Head of caudate nucleus (tissue), 42 donors: ENCODE results near the gene MDGA2.
"Not testable (repeated sequence)": the region's sequence is repeated elsewhere in the genome, so short reads cannot be mapped to it uniquely, and the experiment has no call there.

ENCODE experiments used
- DNase-seq, 42 donors: peaks; one replicate each; pipeline versions ENCODE4 v3.0.0 to v3.0.0-alpha.2; 2020 to 2021; ENCODE audit warnings: mixed read lengths in 7 of 42
- intact Hi-C: fragments of 100-400 bp; cut with DNase I; formaldehyde crosslinking; loops from one replicate; pipeline ENCODE4 v1.15.0; 2022

The MDGA2 gene

DNA sequence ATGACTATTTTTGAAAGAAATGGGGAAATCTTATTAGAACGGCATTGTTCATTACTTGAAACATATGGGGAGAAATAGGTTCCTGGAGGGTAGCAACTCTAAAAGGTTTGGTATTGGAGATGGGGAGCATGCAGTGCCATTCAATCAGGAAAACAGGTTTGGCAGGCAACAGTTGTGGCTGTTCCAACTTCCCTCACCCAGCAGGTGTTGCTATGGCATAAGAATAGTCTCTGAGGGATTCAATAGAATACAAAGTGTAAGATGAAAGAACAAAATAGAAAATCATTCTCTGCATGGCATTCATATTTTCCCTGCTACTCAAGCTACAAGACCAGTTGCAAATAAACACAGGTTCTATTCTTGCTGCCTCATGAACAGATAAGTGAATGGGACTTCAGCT lies 630.6 kb downstream of the MDGA2 start:
- DNase-seq: peak in 10 of 42 donors; percentile 5 to 42 (median 14)
- intact Hi-C loops: no loop called here

- intact Hi-C loops: no loop called here
- DNase-seq: peak in 2 of 42 donors; percentile 1 to 47
These were observed 634.9 kb downstream of the MDGA2 start for GRCh38 chr14:47040550-47040949.

- DNase-seq: no peak
- intact Hi-C loops: no loop called here
These were observed 636.1 kb downstream of the MDGA2 start for GRCh38 chr14:47039336-47039735.

DNA sequence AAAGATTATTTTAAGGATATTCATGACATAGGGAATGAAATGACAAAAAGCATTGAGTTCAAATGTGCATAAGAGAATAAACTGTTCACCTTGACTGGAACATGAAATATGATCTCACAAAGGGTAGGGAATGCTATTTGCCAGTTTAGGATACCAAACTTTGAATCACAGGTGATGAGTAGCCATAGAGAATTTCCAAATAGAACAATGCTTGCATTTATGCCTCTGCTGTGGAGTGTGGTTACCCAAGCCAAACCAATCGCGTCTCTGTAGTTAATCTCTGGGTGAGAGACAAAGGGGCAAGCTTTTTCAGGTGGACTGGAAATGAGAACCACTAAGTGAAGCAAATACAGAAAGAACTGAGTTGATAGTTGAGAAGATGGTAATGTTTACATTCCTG lies 652.7 kb downstream of the MDGA2 start:
- DNase-seq: no peak
- intact Hi-C loops: no loop called here

DNA sequence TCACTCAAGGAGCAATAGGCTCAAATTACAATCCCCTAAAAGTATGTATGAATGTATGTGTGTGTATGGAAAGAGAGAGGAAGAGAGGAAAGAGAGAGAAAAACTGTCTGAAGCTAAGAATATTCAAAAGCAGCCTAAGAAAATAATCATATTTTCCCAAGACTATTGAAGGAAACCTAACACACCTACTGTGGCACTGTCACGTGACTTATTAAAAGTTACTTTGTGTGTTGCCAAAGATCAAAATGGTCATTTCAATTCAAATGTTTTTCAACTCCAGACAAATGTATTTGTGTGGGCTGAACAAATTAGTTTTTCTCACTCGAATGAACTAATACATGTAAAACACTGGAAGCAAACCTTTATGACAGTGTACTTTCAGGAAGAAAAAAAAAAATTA lies 654.9 kb downstream of the MDGA2 start:
- intact Hi-C loops: no loop called here
- no peak for DNase-seq

DNA sequence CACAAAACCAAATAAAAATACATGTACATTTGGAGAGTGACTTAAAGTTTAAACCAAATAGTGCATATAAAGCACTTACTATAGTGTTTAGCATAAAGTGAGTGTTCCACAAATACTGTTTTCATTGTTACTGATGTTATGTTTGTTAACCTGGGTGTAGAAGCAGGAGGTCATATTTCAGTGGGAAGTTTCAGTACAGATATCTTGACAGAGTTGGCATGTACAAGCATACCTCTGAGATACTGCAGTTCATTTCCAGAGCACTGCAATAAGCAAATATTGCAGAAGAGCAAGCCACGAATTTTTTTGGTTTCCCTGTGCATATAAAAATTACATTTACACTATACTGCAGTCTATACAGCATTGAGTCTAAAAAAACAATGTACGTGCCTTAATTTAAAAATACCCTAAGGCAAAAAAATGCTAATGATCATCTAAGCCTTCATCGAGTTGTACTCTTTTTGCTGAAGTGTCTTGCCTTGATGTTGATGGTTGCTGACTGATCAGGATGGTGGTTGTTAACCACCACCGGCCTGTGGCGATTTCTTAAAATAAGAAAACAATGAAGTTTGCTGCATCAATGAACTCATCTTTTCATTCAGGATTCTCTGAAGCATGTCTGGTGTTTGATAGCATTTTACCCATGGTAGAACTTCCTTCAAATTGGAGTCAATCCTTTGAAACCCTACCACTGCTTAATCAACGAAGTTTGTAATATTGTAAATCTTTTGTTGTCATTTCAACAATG lies 662.7 kb downstream of the MDGA2 start:
- no peak for DNase-seq
- intact Hi-C loops: no loop called here

DNA sequence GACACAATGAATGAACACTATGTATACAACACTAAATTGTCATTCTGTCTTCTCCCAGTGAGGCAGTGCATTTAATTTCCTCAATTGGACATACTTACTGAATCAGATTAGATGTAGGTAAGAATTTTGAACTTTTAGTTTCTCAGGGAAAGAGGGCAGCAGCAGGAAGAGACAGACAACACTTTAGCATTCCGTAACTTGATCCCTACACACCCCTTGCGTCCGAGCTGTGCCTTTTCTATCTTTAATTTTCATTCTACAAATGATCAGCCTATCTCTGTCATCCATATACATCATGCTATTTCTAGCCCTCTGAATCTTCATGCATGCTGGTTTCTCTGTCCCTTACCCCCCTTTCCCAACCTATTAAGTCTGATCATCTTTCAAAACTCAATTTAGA lies 665.8 kb downstream of the MDGA2 start:
- no peak for DNase-seq
- intact Hi-C loops: no loop called here

DNA sequence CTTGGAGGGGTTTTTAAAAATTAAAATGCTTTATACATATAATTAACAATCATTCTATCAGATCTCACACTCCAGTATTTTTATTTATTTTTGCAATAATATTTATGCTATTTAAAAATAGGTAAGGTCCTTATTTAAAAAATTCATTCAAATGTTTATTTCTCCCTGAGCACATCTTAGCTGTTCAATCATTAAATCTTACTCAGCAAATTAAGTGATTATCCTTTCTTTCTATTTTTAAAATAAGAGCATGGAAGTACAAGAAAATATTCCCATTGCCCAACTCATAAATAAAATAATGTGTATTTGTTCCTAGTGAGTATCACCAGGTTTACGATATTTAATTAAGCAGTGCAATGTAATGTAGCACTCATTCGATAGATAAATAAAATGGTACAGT lies 666.7 kb downstream of the MDGA2 start:
- intact Hi-C loops: no loop called here
- DNase-seq: no peak

GRCh38 chr14:46999661-47000060 lies 675.7 kb downstream of the MDGA2 start:
- no peak for DNase-seq
- intact Hi-C loops: no loop called here

DNA sequence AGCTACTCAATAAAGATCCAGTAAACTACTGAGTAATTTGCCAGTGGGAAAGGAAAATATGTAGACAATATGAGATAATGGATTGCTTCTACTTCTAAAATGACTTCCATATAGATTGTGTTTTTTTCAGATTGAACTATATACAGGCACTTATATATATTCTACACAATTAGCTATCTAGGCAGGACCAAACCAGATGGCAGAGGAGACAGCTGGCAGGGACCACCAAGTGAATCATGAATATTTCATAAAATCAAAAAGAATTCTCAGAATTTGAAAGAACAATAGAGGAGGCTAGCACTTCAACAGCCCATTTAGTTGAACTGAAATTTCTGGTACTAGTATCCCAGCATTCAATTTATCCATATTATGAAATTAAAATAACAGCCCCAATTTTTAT lies 685.8 kb downstream of the MDGA2 start:
- intact Hi-C loops: no loop called here
- DNase-seq: no peak

- no peak for DNase-seq
- intact Hi-C loops: no loop called here
These were observed 687.1 kb downstream of the MDGA2 start for GRCh38 chr14:46988312-46988711.

DNA sequence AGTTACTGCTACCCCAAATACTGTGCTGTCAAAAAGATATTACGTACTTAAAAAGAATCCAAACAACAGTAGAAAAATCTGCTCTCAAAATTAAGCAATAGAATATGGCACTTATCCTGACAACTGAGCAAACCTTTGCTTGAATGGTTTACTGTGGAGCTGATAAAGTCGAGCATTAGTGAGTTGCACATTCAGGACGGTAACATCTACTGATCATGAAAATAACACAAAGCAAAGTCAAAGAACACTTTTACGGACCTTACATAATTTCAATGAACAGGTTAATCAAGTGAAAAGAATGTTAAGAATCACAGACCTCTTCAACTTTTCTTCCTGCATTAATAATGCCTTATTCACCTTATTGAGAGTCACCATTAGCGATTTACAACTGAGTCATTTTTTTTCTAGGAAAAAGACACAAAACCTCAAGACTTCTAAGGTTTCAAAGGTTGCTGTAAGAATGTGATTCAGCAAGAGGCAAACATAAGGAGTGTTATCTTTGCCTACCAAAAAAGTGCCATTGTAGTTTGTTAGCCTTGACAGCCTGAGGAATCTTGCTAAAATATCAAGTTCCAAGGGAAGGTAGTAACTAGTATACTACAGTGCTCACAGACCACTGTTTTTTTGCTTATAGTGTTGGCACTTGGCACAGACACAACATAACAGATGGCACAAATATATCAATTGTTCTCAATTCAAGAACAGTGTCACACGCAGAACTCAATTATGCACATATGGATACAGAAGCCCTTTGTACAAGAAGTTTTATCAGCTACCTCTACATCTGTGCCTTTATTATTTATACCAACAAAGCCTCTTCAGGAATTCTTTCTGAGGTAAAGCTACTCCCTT lies 689.6 kb downstream of the MDGA2 start:
- no peak for DNase-seq
- intact Hi-C loops: no loop called here

- intact Hi-C loops: no loop called here
- DNase-seq: no peak
These were observed 702.1 kb downstream of the MDGA2 start for GRCh38 chr14:46973295-46973694.

- intact Hi-C loops: no loop called here
- DNase-seq: no peak
These were observed 711.0 kb downstream of the MDGA2 start for GRCh38 chr14:46964378-46964777.

- intact Hi-C loops: no loop called here
- no peak for DNase-seq
These were observed 724.3 kb downstream of the MDGA2 start for GRCh38 chr14:46951103-46951502.

- DNase-seq: no peak
These were observed 734.8 kb downstream of the MDGA2 start for GRCh38 chr14:46940611-46941010.

DNA sequence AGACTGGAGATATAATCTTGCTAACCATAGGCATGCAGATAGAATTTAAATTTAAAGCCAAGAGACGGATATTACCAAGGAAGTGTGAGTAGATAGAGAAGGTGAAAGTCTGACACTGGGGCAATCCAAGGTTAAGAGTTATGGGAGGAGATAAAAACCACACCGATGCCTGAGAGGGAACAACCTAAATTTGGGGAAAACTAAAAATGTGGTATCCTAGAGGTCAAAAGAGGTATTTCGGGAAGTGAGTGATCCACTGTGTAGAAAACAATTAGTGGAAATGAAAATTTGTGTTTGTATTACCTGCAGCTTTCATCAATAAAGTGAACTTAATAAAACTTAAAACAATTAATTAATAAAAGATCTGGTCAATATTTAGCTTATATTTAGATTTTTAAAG lies 754.9 kb downstream of the MDGA2 start:
- intact Hi-C loops: no loop called here
- DNase-seq: no peak

More at GRCh38 chr14:46940611-46941010, 734.8 kb downstream of the MDGA2 start:
- intact Hi-C loops: no loop called here

GRCh38 chr14:46915539-46915938 lies 759.9 kb downstream of the MDGA2 start:
- intact Hi-C loops, DNase-seq: not testable (repeated sequence)

DNA sequence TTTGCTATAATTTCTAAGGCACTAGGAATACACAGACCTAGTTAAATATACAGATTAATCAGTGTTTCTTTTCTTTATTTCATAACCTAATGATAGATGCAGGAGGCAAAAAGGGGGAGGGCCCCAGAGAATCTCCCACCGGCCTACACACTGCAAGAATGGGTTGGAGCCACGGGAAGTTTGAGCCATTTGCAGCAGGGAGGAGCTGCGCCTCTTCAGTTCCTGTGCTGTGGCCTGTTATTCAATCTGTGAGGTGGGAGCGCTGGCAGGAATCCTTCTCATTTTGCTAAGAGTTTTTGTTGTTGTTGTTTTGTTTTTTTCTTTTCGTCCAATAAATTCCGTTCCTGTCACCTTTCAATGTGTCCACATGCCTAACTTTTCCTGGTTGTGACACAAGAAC lies 772.6 kb downstream of the MDGA2 start:
- intact Hi-C loops: no loop called here
- no peak for DNase-seq

DNA sequence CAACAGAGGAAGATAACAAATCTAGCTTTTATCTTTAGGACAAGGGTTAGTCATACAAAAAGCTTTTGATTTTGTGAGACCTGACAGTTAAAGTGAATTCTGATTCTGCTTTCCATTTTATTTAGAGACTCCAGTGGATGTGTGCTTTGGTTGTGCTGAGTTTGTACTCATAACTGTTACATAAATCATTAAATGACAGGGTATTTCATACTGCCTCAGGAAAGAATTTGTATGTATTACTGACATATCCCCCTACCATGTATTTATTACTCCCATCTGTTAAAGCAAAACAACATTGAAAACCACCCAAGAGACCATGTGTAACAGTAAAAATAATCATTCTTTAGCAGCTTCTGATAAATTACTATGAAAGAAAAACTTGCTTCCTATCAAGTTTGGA lies 780.9 kb downstream of the MDGA2 start:
- intact Hi-C loops: no loop called here

DNA sequence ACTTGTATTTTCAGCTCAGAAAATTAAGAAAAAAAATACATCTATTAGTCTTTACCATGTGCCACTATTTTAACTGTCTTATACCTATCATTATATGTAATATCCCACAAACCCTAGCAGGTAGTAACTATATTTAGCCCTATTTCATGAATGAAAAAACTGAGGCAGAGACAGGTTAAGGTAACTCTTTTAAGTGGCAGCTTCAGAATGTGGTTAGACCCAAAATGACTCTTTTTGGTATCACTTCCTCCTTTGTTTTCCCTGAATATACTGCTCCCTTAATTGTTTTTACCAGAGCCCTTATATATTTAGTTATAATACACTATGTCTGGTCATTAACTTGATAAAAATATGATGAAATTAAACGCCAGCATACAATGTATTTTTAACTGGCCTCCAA lies 788.3 kb downstream of the MDGA2 start:
- intact Hi-C loops: no loop called here
- DNase-seq: no peak

More for the DNA sequence above, 780.9 kb downstream of the MDGA2 start:
- no peak for DNase-seq
